Fibroblast of lung (primary cell): Measurements from ENCODE around the gene HBM. TPM values are rescaled to one million over a fixed set of nuclear protein-coding genes. Genes with fewer than 3 reads are reported as not detected.
"Not testable (repeated sequence)": the region's sequence is repeated elsewhere in the genome, so short reads cannot be mapped to it uniquely, and the experiment has no call there.

Experiments
- DNase-seq, 2 donors: peaks; one replicate each; pipeline versions ENCODE4 v3.0.0 to v3.0.0-alpha.2; 2010; ENCODE audit warnings: low read depth in 2 of 2
- H2AFZ ChIP-seq: 2 replicates; pipeline ENCODE4 v1.5.1; 2012; ENCODE audit warnings: low read length, control low read depth, inconsistent platforms
- H3K27ac ChIP-seq: 2 replicates; pipeline ENCODE4 v1.5.1; 2011; ENCODE audit warnings: low read length, control low read depth; ENCODE audit not compliant: insufficient read depth
- H3K27me3 ChIP-seq: 2 replicates; pipeline ENCODE4 v1.5.1; 2011; ENCODE audit warnings: mild to moderate bottlenecking, low read length; ENCODE audit not compliant: control insufficient read depth, insufficient read depth
- H3K36me3 ChIP-seq: 2 replicates; pipeline ENCODE4 v1.5.1; 2011; ENCODE audit warnings: low read length; ENCODE audit not compliant: control insufficient read depth, insufficient read depth
- H3K4me1 ChIP-seq: 2 replicates; pipeline ENCODE4 v1.5.1; 2011; ENCODE audit warnings: low read length; ENCODE audit not compliant: control insufficient read depth, insufficient read depth; ENCODE audit errors: extremely low read depth
- H3K4me2 ChIP-seq: 2 replicates; pipeline ENCODE4 v1.5.1; 2011; ENCODE audit warnings: low read length, control low read depth; ENCODE audit not compliant: insufficient read depth; ENCODE audit errors: extremely low read depth
- H3K4me3 ChIP-seq, 4 experiments: fragments of 200-600 bp in 1 of 4; sonication (generic) in 1 of 4; replicated peaks in 1 of 4; 2 replicates each; pipeline ENCODE4 v1.5.1; 2011 to 2016; ENCODE audit warnings: low read length in 4 of 4, low read depth in 3 of 4, mild to moderate bottlenecking in 3 of 4, control low read depth in 2 of 4, inconsistent platforms in 1 of 4, mixed read lengths in 1 of 4; ENCODE audit not compliant: insufficient read depth in 1 of 4; ENCODE audit errors: control extremely low read depth in 1 of 4
- H3K79me2 ChIP-seq: 2 replicates; pipeline ENCODE4 v1.5.1; 2012; ENCODE audit warnings: mild to moderate bottlenecking, low read length, inconsistent platforms; ENCODE audit not compliant: control insufficient read depth, insufficient read depth
- H3K9ac ChIP-seq: 2 replicates; pipeline ENCODE4 v1.5.1; 2011; ENCODE audit warnings: mild to moderate bottlenecking, low read length, control low read depth; ENCODE audit not compliant: insufficient read depth
- H3K9me3 ChIP-seq: 2 replicates; pipeline ENCODE4 v1.5.1; 2012; ENCODE audit warnings: low read depth, low read length; ENCODE audit not compliant: control insufficient read depth, insufficient read depth
- H4K20me1 ChIP-seq: 2 replicates; pipeline ENCODE4 v1.5.1; 2011; ENCODE audit warnings: low read length; ENCODE audit not compliant: control insufficient read depth, insufficient read depth; ENCODE audit errors: extremely low read depth
- EZH2 ChIP-seq: IDR thresholded peaks from 2 replicates; pipeline ENCODE4 v1.5.1; 2012; ENCODE audit warnings: low read length, control low read depth, mild to moderate bottlenecking; ENCODE audit errors: missing control alignments
- polyA plus RNA-seq, 2 donors: library from polyadenylated mRNA; depleted of rRNA in 1 of 2; stranded (reverse) in 1 of 2; unstranded in 1 of 2; fragments of >200 nt; gene quantifications; 2 replicates each; pipeline ENCODE4 v1.2.1, GENCODE V29; 2011 to 2012; ENCODE audit warnings: missing spikeins in 1 of 2
- total RNA-seq: library from RNA; depleted of rRNA; stranded (reverse); fragments of >200 nt; gene quantifications from 2 replicates; pipeline ENCODE4 v1.2.1, GENCODE V29; 2014
- TF ChIP-seq, protein P1 (sequence below), 2 donors: IDR thresholded peaks in 1 of 2; conservative IDR thresholded peaks in 1 of 2; 1 replicate in 1 of 2; 2 replicates in 1 of 2; pipeline ENCODE4 v1.5.1; 2011 to 2012; ENCODE audit warnings: low read length in 2 of 2, control low read depth in 1 of 2, inconsistent platforms in 1 of 2, low read depth in 1 of 2, mild to moderate bottlenecking in 1 of 2

Gene HBM
- total and polyA plus RNA-seq, 2 donors (not counting 1 experiment from before 2014, with no cell fraction given), result not detected

GRCh38 chr16:160691-161190 lies 5.0 kb upstream of the HBM start:
- no peaks in the 10 kb centered on the region for H3K36me3 ChIP-seq
- no peaks in the 10 kb centered on the region for H4K20me1 ChIP-seq
- no peak overlapping the region for H3K4me2 ChIP-seq
- H3K79me2 ChIP-seq, result no peaks in the 10 kb centered on the region
- no peak for TF ChIP-seq EZH2
- TF ChIP-seq, protein P1, sequence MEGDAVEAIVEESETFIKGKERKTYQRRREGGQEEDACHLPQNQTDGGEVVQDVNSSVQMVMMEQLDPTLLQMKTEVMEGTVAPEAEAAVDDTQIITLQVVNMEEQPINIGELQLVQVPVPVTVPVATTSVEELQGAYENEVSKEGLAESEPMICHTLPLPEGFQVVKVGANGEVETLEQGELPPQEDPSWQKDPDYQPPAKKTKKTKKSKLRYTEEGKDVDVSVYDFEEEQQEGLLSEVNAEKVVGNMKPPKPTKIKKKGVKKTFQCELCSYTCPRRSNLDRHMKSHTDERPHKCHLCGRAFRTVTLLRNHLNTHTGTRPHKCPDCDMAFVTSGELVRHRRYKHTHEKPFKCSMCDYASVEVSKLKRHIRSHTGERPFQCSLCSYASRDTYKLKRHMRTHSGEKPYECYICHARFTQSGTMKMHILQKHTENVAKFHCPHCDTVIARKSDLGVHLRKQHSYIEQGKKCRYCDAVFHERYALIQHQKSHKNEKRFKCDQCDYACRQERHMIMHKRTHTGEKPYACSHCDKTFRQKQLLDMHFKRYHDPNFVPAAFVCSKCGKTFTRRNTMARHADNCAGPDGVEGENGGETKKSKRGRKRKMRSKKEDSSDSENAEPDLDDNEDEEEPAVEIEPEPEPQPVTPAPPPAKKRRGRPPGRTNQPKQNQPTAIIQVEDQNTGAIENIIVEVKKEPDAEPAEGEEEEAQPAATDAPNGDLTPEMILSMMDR (conservative IDR thresholded peaks at IDR 0.05 in 1 of 2, IDR thresholded peaks at IDR 0.05 in 1 of 2; ENCODE audit: low read depth in 1 of 2, low read length in 2 of 2), result no peak
- no peak overlapping the region for H3K27ac ChIP-seq
- no peak for DNase-seq
- H3K27me3 ChIP-seq, result peaks cover 11% of the 10 kb centered on the region
- H3K4me1 ChIP-seq, result no peaks in the 10 kb centered on the region
- no peaks in the 10 kb centered on the region for H3K9me3 ChIP-seq
- no peak overlapping the region for H2AFZ ChIP-seq
- H3K9ac ChIP-seq, result no peak overlapping the region
- no peak overlapping the region for H3K4me3 ChIP-seq

DNA sequence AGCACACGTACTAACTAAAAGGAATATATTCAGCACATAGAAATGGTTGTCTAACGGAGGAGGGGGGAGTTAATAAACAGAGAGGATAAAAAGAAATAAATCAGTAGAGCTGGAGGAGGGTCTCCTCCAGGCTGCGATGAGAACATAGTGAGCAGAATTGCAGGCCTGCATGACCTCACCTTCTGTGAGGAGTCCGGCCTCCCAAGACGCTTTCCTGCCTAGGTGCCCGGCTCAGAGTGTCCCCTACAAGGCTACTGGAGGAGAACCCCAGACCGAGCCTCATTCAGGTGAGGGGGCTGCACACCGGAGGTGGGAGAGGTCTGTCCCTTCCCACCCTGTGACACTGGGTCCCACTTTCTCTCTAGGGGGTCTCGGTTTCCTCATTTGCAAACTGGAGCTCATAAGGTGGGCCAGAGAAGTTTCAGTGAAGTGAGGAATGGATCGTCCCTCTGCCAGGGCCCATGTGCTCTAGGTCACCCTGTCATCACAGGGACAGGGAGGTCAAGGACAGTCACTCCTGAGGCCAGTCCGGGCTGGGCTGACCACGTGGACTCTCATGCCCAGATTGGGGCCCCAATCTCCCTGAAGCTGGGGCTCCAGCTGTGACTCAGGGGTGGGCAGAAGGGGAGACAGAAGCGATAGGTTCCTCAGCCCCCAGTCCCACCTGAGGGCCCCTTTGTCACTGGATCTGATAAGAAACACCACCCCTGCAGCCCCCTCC lies 3.3 kb upstream of the HBM start:
- H3K4me1 ChIP-seq, result no peaks in the 10 kb centered on the region
- no peak for DNase-seq
- H3K4me2 ChIP-seq, result no peak overlapping the region
- H3K9me3 ChIP-seq, result no peaks in the 10 kb centered on the region
- H3K27me3 ChIP-seq, result peaks cover 23% of the 10 kb centered on the region
- TF ChIP-seq EZH2, result no peak
- TF ChIP-seq, protein P1 (conservative IDR thresholded peaks at IDR 0.05 in 1 of 2, IDR thresholded peaks at IDR 0.05 in 1 of 2; ENCODE audit: low read depth in 1 of 2, low read length in 2 of 2), result no peak
- no peak overlapping the region for H3K4me3 ChIP-seq
- H3K79me2 ChIP-seq, result no peaks in the 10 kb centered on the region
- H2AFZ ChIP-seq, result no peak overlapping the region
- H3K27ac ChIP-seq, result no peak overlapping the region
- H3K9ac ChIP-seq, result no peak overlapping the region
- H4K20me1 ChIP-seq, result no peaks in the 10 kb centered on the region
- no peaks in the 10 kb centered on the region for H3K36me3 ChIP-seq

- not testable (repeated sequence) for H3K4me1 ChIP-seq, H3K4me3 ChIP-seq, H3K9ac ChIP-seq, DNase-seq, H4K20me1 ChIP-seq, H3K36me3 ChIP-seq, H3K79me2 ChIP-seq, H3K27ac ChIP-seq, H3K9me3 ChIP-seq, H2AFZ ChIP-seq, H3K4me2 ChIP-seq
- peaks cover 29% of the 10 kb centered on the region for H3K27me3 ChIP-seq
Observed at GRCh38 chr16:163139-163538, 2.6 kb upstream of the HBM start.

DNA sequence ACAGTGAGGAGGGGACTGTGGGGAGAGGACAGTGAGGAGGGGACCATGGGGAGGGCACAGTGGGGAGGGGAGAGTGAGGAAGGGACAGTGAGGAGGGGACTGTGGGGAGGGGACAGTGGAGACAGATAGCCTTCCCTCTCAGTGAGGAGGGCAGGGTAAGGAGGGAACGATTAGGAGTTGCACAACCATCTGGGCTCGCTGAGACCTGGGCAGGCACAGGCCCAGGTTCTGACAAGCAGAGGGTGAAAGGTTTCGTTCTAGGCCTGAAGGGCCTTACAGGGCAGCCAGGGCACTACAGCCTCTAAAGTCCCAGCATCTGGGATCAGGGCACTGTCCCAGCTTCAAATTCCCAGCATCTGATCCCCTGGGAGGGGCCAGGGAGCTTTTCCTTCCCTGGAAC lies 2.1 kb upstream of the HBM start:
- H3K36me3 ChIP-seq, DNase-seq, H3K27ac ChIP-seq, H3K79me2 ChIP-seq, H3K9me3 ChIP-seq, H3K4me3 ChIP-seq, H3K4me2 ChIP-seq, H3K4me1 ChIP-seq, H3K9ac ChIP-seq, H2AFZ ChIP-seq, H4K20me1 ChIP-seq: not testable (repeated sequence)
- H3K27me3 ChIP-seq, result peaks cover 33% of the 10 kb centered on the region

DNA sequence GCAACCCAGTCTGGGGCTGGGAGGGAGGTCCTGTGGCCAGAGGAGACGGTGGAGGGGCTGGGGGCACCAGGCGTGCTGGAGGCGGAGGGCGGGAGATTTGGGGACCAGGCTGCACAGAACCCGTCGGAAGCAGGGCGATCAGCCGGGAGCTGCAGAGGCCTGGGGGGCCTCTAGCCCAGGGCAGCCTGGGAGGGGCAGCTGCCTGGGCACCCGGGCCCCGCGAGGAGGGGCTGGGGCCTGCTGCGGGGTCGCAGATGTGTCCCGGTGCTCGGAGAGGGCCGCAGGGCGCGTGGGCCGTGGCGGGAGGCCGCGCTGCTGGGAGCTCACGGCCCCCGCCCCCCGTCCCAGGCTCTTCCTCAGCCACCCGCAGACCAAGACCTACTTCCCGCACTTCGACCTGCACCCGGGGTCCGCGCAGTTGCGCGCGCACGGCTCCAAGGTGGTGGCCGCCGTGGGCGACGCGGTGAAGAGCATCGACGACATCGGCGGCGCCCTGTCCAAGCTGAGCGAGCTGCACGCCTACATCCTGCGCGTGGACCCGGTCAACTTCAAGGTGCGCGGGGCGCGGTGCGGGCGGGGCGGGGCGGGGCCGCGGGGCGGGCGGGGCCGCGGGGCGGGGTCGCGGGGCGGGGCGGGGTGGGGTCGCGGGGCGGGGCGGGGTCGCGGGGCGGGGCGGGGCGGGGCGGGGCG lies 1.5 kb upstream of the HBM start:
- H3K4me3 ChIP-seq, H2AFZ ChIP-seq, H3K27ac ChIP-seq, H3K4me2 ChIP-seq, H3K4me1 ChIP-seq, H4K20me1 ChIP-seq, H3K79me2 ChIP-seq, DNase-seq, H3K9me3 ChIP-seq, H3K9ac ChIP-seq, H3K36me3 ChIP-seq: not testable (repeated sequence)
- peaks cover 37% of the 10 kb centered on the region for H3K27me3 ChIP-seq
